ENCODE results near the gene ZNF622. TPM values are rescaled to one million over a fixed set of nuclear protein-coding genes. Genes with fewer than 3 reads are reported as not detected.

The ZNF622 gene
- total RNA-seq, 5 donors from 2014 or later (not counting 1 experiment from before 2014, with no cell fraction given) = 30.7 to 39.8 (median 38.9) TPM

DNA sequence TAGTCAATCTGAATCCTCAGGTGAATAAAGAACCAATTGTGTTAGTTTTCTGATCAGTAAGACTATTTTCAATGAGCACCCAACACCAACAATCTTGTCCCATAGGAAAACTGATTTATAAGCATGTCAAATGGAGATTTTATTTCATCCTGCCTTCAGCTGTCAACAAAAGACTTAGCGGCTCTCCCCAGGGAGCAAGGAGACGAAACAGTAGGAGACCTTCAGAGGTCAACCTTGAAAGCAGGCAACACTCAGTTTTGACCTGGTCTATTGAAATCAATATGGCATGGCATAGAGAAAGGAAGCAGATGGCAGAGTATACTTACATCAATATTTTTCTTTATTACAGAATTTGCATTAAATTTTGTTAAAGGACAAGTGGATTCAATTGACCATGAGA is 34.1 kb downstream of the ZNF622 start:
- H3K4me1 ChIP-seq (ENCODE audit: control insufficient read depth in 1 of 2, extremely low read depth in 1 of 2, insufficient read depth in 2 of 2, low read length in 2 of 2) = no peaks in the 10 kb centered on the region
- no peaks in the 10 kb centered on the region for H3K9me3 ChIP-seq
- Mint-ChIP-seq H3K27ac (no peak overlapping the region), H3K27me3 (peaks cover 3 to 9% of the 10 kb centered on the region in 2 donors), H3K4me3 (no peak overlapping the region), H3K4me1 (no peaks in the 10 kb centered on the region), H3K36me3 (no peaks in the 10 kb centered on the region), H3K9me3 (no peaks in the 10 kb centered on the region)
- H3K4me3 ChIP-seq (ENCODE audit: control insufficient read depth in 1 of 2, extremely low read depth in 1 of 2, low read length in 1 of 2) = no peak overlapping the region
- ChIA-PET POLR2A (no interaction called here), CTCF (no interaction called here)
- no peaks in the 10 kb centered on the region for H3K36me3 ChIP-seq (ENCODE audit: control insufficient read depth in 2 of 2, extremely low read depth in 1 of 2, insufficient read depth in 1 of 2, low read length in 1 of 2)
- peaks cover 4 to 8% of the 10 kb centered on the region in 2 experiments for H3K27me3 ChIP-seq (replicated peaks in 1 of 2; ENCODE audit: control insufficient read depth in 2 of 2, extremely low read depth in 1 of 2, insufficient read depth in 2 of 2, low read length in 1 of 2)
- DNase-seq (no peak), ATAC-seq (replicated peaks in 1 of 4) (no peak)
- H3K27ac ChIP-seq (ENCODE audit: low read length) = no peak overlapping the region
- WGBS (ENCODE audit: insufficient coverage) = no CpG with 5 or more reads among the region's 2 CpGs

DNA sequence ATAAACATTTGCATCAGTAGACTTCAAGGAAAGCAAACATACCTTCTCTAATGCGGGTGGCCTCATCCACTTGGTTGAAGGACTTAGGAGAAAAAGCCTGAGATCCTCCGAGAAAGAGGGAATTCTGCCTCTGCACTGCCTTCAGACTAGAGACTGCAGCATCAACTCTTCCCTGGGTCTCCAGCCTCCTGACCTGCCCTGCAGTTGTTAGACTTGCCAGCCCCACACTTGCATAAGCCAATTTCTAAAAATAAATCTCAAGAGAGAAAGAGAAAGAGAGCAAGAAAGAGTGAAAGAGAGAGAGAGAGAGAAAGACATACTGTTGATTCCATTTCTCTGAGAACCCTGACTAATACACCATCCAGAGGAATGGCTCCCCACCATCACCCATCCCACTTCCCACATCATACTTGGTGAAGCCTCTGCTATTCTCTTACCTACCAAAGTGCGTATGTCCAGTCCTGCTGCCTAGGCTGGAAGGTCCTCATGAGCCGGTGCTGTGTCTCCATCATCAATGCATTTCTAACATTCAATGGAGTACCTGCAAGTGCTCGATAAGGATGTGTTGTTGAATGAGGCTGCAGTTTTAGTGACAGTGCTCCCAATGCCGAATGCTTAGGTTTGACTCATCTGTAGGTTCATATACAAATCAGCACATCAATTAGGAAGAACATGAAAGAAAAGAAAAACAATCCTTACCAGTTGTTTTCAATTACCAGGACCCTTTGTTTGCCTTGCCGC is 35.1 kb downstream of the ZNF622 start:
- CTCF ChIA-PET = no interaction called here
- H3K36me3 Mint-ChIP-seq = no peaks in the 10 kb centered on the region
- H3K27me3 Mint-ChIP-seq = peaks cover 3 to 9% of the 10 kb centered on the region in 2 donors
- POLR2A ChIA-PET = no interaction called here
- H3K4me1 ChIP-seq (ENCODE audit: control insufficient read depth in 1 of 2, extremely low read depth in 1 of 2, insufficient read depth in 2 of 2, low read length in 2 of 2) = no peaks in the 10 kb centered on the region
- no peaks in the 10 kb centered on the region for H3K4me1 Mint-ChIP-seq
- no peak overlapping the region for H3K4me3 Mint-ChIP-seq
- WGBS (ENCODE audit: insufficient coverage) = no CpG with 5 or more reads among the region's 7 CpGs
- DNase-seq (no peak), ATAC-seq (replicated peaks in 1 of 4) (no peak)
- no peaks in the 10 kb centered on the region for H3K36me3 ChIP-seq (ENCODE audit: control insufficient read depth in 2 of 2, extremely low read depth in 1 of 2, insufficient read depth in 1 of 2, low read length in 1 of 2)
- H3K27me3 ChIP-seq (replicated peaks in 1 of 2; ENCODE audit: control insufficient read depth in 2 of 2, extremely low read depth in 1 of 2, insufficient read depth in 2 of 2, low read length in 1 of 2) = peaks cover 4 to 8% of the 10 kb centered on the region in 2 experiments
- H3K27ac Mint-ChIP-seq = no peak overlapping the region
- no peak overlapping the region for H3K4me3 ChIP-seq (ENCODE audit: control insufficient read depth in 1 of 2, extremely low read depth in 1 of 2, low read length in 1 of 2)
- H3K27ac ChIP-seq (ENCODE audit: low read length) = no peak overlapping the region
- H3K9me3 ChIP-seq = no peaks in the 10 kb centered on the region
- H3K9me3 Mint-ChIP-seq = no peaks in the 10 kb centered on the region

DNA sequence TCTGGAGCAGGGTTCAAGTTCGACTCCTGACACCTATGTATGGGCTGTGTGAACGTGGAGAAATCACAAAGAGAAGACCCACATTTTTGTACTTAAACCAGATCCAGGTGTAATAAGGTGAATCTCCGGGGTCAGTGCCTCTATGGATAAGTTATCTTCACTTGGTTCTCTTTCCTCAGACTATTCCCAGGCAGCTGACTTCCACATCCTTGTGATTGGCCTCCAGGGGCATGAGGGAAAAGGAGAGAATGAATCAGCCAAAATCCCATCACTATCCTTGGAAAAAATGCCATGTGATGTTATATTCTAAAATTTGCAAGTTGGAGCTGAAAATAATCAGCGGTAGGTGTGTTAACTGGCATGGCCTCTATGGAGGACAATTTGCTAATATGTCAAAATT is 37.2 kb downstream of the ZNF622 start:
- H3K9me3 ChIP-seq = no peaks in the 10 kb centered on the region
- H3K4me1 ChIP-seq (ENCODE audit: control insufficient read depth in 1 of 2, extremely low read depth in 1 of 2, insufficient read depth in 2 of 2, low read length in 2 of 2) = no peaks in the 10 kb centered on the region
- ChIA-PET CTCF (interaction anchor here in 1 of 2 donors (0.7 kb wide), 1 partner anchor 153 kb away, joined by 5 read pairs; no protein-coding TSS in a partner anchor), POLR2A (no interaction called here)
- no peak overlapping the region for H3K4me3 ChIP-seq (ENCODE audit: control insufficient read depth in 1 of 2, extremely low read depth in 1 of 2, low read length in 1 of 2)
- peaks cover 4 to 8% of the 10 kb centered on the region in 2 experiments for H3K27me3 ChIP-seq (replicated peaks in 1 of 2; ENCODE audit: control insufficient read depth in 2 of 2, extremely low read depth in 1 of 2, insufficient read depth in 2 of 2, low read length in 1 of 2)
- ATAC-seq (replicated peaks in 1 of 4) (no peak), DNase-seq (no peak)
- no peak overlapping the region for H3K27ac ChIP-seq (ENCODE audit: low read length)
- Mint-ChIP-seq H3K4me3 (no peak overlapping the region), H3K27ac (no peak overlapping the region), H3K4me1 (no peaks in the 10 kb centered on the region), H3K9me3 (no peaks in the 10 kb centered on the region), H3K36me3 (no peaks in the 10 kb centered on the region), H3K27me3 (peaks cover 3 to 9% of the 10 kb centered on the region in 2 donors)
- no CpG with 5 or more reads among the region's 4 CpGs for WGBS (ENCODE audit: insufficient coverage)
- no peaks in the 10 kb centered on the region for H3K36me3 ChIP-seq (ENCODE audit: control insufficient read depth in 2 of 2, extremely low read depth in 1 of 2, insufficient read depth in 1 of 2, low read length in 1 of 2)

GRCh38 chr5:16427587-16427986 is 38.0 kb downstream of the ZNF622 start:
- ATAC-seq (replicated peaks in 1 of 4) (no peak), DNase-seq (no peak)
- H3K4me3 ChIP-seq (ENCODE audit: control insufficient read depth in 1 of 2, extremely low read depth in 1 of 2, low read length in 1 of 2) = no peak overlapping the region
- H3K27ac ChIP-seq (ENCODE audit: low read length) = no peak overlapping the region
- H3K27ac Mint-ChIP-seq = no peak overlapping the region
- ChIA-PET CTCF (no interaction called here), POLR2A (no interaction called here)
- no peaks in the 10 kb centered on the region for H3K36me3 ChIP-seq (ENCODE audit: control insufficient read depth in 2 of 2, extremely low read depth in 1 of 2, insufficient read depth in 1 of 2, low read length in 1 of 2)
- H3K36me3 Mint-ChIP-seq = no peaks in the 10 kb centered on the region
- H3K9me3 Mint-ChIP-seq = no peaks in the 10 kb centered on the region
- H3K27me3 Mint-ChIP-seq = peaks cover 10 to 16% of the 10 kb centered on the region in 2 donors
- no peaks in the 10 kb centered on the region for H3K9me3 ChIP-seq
- H3K4me1 ChIP-seq (ENCODE audit: control insufficient read depth in 1 of 2, extremely low read depth in 1 of 2, insufficient read depth in 2 of 2, low read length in 2 of 2) = no peaks in the 10 kb centered on the region
- WGBS (ENCODE audit: insufficient coverage) = 48% methylated on average over 10 of the region's 11 CpGs
- no peak overlapping the region for H3K4me3 Mint-ChIP-seq
- no peaks in the 10 kb centered on the region for H3K4me1 Mint-ChIP-seq
- H3K27me3 ChIP-seq (replicated peaks in 1 of 2; ENCODE audit: control insufficient read depth in 2 of 2, extremely low read depth in 1 of 2, insufficient read depth in 2 of 2, low read length in 1 of 2) = peaks cover 4 to 8% of the 10 kb centered on the region in 2 experiments

DNA sequence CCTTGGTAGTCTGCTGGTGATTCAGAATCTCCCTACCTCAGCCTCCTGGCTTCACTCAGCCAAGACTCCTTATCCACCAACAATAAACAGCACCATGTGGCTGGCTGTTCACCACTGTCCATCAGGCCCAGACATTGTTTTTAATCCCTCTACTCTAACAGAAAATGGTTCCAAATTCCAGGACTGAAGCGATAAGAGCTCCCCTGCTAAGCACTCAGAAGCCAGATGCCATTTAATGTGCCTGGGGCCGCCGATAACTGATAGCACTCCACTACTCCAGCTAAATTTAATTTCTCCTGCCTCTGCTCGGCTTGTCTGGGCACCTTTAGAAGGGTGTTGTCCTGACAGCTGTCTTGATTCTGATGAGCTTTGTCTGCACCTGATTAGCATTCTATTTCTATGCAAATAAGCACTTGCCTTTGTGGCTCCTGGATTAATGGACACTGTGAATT is 47.1 kb downstream of the ZNF622 start:
- Histone ChIP-seq H3K4me1 (ENCODE audit: control insufficient read depth in 1 of 2, extremely low read depth in 1 of 2, insufficient read depth in 2 of 2, low read length in 2 of 2) (no peaks in the 10 kb centered on the region), H3K9me3 (no peaks in the 10 kb centered on the region), H3K36me3 (ENCODE audit: control insufficient read depth in 2 of 2, extremely low read depth in 1 of 2, insufficient read depth in 1 of 2, low read length in 1 of 2) (no peaks in the 10 kb centered on the region), H3K4me3 (ENCODE audit: control insufficient read depth in 1 of 2, extremely low read depth in 1 of 2, low read length in 1 of 2) (no peak overlapping the region), H3K27me3 (replicated peaks in 1 of 2; ENCODE audit: control insufficient read depth in 2 of 2, extremely low read depth in 1 of 2, insufficient read depth in 2 of 2, low read length in 1 of 2) (no peaks in the 10 kb centered on the region), H3K27ac (ENCODE audit: low read length) (no peak overlapping the region)
- 33% methylated on average over 1 of the region's 4 CpGs for WGBS (ENCODE audit: insufficient coverage)
- no peaks in the 10 kb centered on the region for H3K4me1 Mint-ChIP-seq
- POLR2A ChIA-PET = no interaction called here
- CTCF ChIA-PET = no interaction called here
- no peak for ATAC-seq (replicated peaks in 1 of 4)
- no peaks in the 10 kb centered on the region for H3K9me3 Mint-ChIP-seq
- no peak for DNase-seq
- peaks cover 27 to 30% of the 10 kb centered on the region in 2 donors for H3K27me3 Mint-ChIP-seq
- no peaks in the 10 kb centered on the region for H3K36me3 Mint-ChIP-seq
- H3K27ac Mint-ChIP-seq = no peak overlapping the region
- H3K4me3 Mint-ChIP-seq = no peak overlapping the region

DNA sequence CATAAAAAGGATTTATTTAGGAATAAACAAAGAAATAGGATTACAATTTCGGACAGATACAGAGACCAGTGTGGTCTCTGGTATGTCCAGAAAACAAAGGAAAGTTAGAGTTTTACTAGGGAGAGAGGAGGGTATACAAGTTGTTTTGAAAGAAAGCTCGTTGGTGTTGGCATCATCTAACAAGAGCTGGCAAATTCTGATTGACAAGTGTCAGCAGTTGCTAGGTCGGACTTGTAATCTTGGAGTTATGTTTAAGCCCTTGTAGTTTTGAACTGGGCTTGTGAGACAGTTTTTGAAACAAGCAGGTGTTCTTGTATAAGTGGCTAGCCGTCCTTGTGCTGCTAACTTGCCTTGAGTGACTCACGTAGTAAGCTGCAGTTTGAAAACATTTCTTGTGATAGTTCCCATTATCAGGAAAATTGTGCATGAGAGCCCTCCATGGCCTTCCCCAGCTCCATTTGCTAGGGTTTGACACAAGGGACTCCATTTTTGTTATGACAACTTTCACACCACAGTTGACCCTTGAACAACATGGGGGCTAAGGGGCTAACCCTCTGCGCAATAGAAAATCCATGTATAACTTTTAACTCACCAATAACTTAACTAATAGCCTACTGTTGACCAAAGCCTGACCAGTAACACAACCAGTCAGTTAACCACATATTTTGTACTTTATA is 48.1 kb downstream of the ZNF622 start:
- Histone ChIP-seq H3K4me1 (ENCODE audit: control insufficient read depth in 1 of 2, extremely low read depth in 1 of 2, insufficient read depth in 2 of 2, low read length in 2 of 2) (no peaks in the 10 kb centered on the region), H3K27ac (ENCODE audit: low read length) (no peak overlapping the region), H3K9me3 (no peaks in the 10 kb centered on the region), H3K36me3 (ENCODE audit: control insufficient read depth in 2 of 2, extremely low read depth in 1 of 2, insufficient read depth in 1 of 2, low read length in 1 of 2) (no peaks in the 10 kb centered on the region), H3K27me3 (replicated peaks in 1 of 2; ENCODE audit: control insufficient read depth in 2 of 2, extremely low read depth in 1 of 2, insufficient read depth in 2 of 2, low read length in 1 of 2) (no peaks in the 10 kb centered on the region), H3K4me3 (ENCODE audit: control insufficient read depth in 1 of 2, extremely low read depth in 1 of 2, low read length in 1 of 2) (no peak overlapping the region)
- WGBS (ENCODE audit: insufficient coverage) = 69% methylated on average over 4 of the region's 6 CpGs
- H3K4me3 Mint-ChIP-seq = no peak overlapping the region
- no peak overlapping the region for H3K27ac Mint-ChIP-seq
- H3K9me3 Mint-ChIP-seq = no peaks in the 10 kb centered on the region
- CTCF ChIA-PET = no interaction called here
- H3K27me3 Mint-ChIP-seq = peaks cover 23% of the 10 kb centered on the region in 2 donors
- POLR2A ChIA-PET = no interaction called here
- no peak for DNase-seq
- H3K4me1 Mint-ChIP-seq = no peaks in the 10 kb centered on the region
- H3K36me3 Mint-ChIP-seq = no peaks in the 10 kb centered on the region
- no peak for ATAC-seq (replicated peaks in 1 of 4)
